ENCODE measurements around the gene GMEB2.
"Not testable (repeated sequence)": the region's sequence is repeated elsewhere in the genome, so short reads cannot be mapped to it uniquely, and the experiment has no call there.

GMEB2 gene

DNA sequence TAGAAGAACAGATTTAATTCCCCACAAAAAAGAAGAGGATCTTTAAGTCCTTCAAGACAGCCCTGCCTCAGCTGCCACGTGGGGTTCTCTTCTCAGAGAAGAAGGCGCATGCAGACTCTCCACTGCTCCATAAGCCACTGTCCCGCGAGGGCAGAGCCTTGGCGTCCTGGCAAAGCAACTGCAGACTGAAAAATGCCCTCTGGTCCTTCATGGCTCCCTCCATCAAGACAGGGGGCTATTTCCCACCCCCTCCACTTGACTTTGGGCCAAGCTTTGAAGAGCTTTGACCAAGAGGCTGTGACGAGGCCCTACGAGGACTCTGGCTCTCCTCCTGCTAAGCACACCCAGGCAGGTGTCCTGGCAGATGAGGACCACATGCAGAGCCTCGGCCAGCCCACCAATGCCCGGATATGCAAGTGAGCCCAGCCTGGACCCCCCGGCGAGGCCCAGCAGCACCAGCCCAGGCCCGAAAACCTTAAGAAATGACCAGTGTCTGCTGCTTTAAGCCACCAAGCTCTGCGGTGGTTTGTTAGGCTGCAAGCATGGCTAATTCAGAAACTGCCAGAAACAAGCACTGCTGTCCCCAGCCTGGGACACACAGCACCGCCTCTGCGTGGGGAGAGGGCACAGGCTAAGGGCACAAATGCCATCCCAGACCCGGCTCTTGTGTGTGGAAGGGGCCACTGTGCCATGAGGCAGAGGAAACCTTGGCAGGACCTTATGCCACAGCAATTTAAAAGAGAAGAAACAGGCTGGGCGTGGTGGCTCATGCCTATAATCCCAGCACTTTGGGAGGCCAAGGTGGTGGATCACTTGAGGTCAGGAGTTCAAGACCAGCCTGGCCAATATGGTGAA, 16.1 kb downstream of the GMEB2 start:
- DNase-seq = no peak

DNA sequence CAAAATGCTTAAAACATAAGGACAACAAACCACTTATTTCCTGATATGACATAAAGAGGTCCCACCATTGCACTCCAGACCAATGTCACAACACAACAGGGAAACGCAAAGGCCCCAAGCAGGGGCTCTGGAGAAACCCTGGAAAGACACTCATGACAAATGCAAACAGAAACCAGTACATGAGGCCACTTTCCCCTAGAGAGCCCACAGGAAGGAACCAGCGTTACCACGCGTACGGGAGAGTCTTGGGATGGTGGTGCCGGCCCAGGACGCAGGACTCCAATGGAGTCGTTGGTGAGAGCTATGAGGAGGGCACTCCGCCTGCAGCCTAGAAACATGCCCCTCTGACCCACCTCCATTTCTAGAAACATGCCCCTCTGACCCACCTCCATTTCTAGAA, 20.2 kb downstream of the GMEB2 start:
- DNase-seq = no peak

DNA sequence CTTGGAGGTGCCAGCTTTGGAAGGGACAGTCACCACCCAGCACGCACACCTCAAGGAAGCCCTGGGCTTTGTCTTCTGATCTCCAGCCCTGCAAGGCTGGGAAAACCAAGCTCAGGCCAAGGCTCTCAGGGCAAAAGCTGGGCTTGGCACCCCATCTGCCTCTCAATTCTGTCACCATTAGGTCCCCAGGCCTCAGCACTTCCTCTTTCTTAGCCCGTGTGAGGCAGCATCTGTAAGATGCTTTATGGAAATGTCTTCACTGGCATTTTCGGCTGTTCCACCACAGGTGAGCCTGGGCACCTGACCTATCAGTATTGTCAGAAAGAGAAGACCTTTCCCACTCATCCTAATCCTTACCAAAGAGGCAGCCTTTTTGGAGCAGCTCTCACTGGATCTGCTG, 24.6 kb downstream of the GMEB2 start:
- DNase-seq = no peak

DNA sequence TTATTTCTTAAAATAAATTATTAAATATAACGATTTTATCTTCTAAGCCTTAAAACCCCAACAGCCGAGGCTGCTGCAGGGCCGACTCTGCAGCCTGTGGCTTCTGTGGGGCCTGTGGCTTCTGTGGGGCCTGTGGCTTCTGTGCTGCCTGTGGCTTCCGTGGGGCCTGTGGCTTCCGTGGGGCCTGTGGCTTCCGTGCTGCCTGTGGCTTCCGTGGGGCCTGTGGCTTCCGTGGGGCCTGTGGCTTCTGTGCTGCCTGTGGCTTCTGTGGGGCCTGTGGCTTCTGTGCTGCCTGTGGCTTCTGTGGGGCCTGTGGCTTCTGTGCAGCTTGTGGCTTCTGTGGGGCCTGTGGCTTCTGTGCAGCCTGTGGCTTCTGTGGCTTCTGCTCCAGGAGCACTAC, 25.2 kb downstream of the GMEB2 start:
- not testable (repeated sequence) for DNase-seq

DNA sequence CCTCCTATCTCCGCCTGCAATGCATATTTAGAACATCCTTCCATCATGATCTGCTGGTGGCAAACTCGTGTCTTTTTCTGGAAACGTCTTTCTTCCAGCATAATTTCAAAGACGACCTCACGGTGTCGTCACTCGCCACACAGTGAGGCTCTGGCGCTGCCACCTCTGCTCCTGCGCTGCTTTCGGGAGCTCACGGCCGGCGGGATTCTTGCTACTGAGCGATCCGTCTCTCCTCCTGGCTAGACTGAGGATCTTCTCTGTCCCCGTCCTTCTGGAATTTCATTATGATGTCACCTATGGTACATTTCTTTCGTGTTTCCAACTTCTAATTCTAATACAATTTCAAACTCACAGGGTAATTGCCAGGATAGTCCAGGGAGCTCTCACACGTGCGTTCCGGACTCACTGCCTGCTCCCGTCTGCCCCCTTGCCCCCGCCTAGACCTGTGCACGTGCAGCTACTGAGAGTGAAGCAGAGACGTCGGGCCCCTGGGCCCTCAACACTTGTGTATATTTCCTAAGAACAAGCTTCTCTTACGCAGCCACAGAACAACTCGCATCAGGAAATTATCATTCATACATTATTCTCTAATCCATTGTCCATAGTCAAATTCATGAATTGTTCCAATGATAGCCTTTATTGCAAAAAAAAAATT, 27.4 kb downstream of the GMEB2 start:
- no peak for DNase-seq

DNA sequence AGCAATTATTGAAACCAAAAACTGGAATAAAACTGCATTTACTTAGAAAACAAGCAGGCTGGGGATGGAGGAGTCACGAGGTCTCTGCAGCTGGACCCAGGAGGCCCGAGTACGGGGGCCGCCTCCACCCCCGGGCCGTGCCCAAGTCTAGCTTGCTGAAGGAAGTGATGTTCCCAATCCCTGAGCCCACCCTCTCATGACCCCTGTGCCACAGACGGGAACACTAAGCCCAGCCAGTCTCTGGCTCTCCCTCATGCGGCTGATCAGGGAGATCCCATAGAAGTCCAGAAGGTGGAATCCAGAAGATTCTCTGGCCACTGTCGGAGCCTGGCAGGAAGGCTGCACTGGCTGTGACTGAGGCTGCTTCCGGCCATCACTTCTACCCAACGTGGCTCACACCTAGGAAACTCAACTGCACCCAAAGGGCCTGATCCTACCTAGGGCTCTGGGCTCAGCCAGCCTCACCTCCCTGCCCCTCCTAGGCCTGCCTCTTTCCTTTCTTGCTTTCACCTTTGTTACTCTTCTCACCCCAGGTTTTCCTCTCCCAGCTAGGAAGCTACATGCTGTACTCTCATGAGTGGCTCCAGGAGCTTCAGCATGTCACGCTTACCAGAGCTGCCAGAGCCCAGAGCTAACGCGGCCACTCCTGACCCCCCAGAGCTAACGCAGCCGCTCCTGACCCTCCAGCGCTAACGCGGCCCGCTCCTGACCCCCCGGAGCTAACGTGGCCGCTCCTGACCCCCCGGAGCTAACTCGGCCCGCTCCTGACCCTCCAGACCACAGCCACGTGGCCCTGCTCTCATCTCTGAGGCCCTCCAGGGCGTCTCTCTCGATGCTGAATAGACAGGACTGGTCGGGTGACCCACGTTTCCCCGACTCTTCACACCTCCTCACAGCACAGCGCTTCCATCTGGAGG, 28.2 kb downstream of the GMEB2 start:
- DNase-seq = no peak

DNA sequence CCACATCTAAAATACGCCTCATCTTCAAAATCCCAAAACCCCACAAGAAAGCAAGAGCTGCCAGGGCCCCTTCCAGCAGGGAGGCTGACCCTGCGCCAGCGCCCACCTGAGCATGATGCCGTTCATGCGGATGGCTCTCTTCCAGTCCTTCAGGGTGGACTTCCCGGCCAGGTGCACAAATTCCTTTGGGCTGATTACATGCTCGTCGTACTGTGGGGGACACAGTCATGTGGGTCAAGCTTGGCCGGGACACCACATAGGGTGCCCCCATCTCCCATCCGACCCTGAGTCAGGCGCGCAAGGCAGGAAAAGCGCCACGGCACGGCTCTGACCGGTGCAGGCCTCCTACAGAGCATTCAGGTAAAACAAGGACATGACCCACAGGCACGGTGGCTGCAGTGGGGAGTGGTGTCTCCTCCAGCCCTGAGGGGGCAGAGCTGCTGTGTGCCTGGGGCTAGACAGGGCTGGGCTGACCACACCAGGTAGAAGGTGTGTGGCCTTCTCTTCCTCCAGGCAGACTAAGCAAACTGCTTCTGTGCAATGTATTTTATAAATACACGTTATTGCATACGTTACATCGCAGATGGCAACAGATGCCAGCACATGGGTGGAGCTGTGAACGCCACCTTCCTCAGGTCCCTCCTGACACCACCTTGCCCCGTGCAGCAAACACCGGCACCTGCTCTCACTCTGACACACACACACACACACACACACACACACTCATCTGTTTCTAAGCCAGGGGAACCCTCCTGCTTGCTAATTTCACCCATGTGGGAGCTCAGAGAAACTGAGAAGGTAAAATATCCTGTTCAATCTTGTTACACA, 29.0 kb downstream of the GMEB2 start:
- DNase-seq = no peak

DNA sequence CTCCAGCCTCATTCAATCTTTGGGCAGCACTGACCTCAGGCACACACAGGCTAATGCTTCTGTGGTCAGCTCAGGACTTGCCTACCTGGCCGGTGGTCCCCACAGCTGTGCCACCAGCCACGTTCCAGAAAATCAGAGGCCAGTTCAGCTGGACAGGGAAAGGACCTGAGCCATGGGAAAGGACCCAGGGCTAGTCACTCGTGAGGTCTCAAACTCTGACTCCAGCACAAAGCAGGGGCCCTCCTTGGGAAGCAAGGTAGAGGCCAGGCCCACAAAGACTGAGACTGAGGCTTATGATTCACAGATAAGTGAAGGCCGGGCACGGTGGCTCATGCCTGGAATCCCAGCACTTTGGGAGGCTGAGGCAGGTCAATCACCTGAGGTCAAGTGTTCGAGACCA, 30.5 kb downstream of the GMEB2 start:
- no peak for DNase-seq

DNA sequence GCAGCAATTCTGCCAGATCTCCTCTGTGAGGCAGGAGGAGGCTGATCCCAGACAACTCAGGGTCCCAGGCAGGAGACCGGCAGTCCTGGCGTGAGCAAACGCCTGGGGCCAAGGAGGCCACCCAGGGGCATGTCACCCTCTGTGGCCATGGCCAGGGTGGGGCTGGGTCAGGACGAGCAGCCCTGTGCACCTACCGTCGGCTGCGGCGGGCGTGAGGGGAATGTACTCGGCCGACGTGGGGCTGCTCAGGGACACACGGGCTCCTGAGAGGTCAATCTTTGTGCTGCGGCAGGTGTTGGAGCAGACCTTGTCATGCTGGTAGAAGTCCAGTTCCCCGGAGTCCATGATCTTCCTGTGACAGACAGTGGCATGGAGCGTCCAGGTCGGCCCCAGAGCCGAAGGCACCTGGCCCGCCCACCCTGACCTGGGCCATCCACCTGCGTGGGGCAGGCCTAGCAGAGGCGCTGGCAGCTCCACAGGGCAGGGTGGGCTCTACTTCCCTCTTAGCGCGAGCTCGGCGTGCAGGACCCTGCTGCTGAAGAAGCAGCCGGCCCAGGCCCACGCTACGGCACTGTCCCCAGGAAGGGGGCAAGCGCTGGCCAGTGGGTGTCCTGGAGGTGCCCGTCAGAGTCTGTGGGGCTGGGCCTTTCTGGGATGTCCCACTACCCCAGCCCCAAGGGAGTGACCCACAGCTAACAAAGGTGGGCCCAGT, 31.3 kb downstream of the GMEB2 start:
- DNase-seq = no peak

DNA sequence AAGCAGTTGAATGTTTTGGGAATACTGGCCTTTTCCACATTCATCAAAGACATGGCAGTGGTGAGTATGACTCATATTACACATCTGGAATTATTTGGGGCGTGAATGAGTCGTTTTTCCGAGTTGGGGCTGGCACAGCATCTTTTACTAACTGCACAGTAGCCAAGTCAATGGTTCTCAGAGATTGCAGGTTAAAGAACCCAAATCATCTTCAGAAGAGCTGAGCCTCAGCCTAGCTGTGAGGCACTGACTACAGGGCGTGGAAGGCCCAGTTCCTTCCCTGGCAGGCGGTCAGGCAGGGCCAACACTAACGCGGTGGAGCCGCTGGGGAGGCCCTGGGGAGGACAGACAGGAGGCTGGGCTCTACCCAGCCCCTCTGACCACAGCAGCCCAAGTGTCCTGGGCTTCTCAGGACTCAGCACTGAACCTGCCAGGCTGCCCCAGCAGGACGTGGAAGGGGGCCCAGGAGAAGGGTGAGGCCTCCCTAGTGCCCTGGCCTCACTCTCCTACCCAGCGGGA, 32.8 kb downstream of the GMEB2 start:
- DNase-seq = no peak

DNA sequence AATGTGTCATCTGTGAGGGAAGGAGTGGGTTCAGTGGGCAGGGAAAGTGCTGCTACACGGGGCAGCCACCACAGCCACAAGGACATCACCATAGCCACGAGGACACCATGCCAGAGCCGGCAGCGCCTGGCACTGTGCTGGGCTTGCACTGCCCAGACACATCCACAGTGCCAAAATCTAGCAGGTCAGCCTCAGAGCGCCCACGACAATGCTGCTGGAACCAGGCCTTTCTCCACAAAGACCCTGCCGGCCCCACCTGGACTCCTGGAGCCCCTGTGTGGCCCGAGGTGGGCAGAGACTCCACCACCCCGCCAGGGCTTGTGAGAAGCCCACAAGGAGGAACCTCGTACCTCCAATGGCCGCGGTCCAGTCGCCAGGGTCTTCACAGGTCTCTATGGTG, 34.2 kb downstream of the GMEB2 start:
- no peak for DNase-seq

DNA sequence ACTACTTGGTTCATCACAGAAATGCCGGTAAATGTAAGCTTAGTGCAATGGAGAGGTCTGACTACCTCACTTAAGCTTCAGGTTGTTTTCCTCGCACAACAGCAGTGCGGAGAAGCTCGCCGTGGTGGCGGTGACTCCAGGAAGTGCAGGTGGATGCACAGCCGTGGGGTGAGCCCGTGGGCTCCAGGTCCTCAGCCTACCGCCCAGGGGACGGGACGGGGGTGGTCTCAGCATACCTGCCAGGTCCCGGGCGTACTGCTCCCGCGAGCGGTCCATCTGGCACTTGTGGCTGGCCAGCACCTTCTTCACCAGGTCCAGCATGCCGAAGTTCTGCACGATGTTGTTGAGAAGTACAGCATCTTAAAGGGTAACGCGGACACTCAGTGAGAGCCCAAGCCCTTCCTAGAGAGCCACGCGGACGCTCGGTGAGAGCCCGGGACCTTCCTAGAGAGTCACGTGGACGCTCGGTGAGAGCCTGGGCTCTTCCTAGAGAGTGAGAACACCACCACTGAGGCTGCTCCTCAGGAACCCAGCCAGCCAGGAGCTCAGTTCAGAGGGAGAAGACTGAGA, 35.0 kb downstream of the GMEB2 start:
- DNase-seq = no peak

DNA sequence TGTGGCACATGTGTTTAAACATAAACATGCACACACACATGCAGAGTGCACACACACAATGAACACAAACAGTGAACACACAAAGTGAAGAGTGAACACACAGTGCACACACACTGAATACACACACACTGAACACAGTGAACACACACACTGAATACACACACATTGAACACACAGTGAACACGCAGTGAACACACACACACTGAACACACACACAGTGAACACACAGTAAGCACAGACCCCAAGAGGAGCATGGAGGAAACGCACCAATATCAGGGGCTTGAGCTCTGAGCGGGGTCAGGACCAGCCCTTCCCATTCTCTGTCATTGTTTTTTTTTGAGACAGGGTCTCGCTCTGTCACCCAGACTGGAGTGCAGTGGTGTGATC, 35.8 kb downstream of the GMEB2 start:
- no peak for DNase-seq

DNA sequence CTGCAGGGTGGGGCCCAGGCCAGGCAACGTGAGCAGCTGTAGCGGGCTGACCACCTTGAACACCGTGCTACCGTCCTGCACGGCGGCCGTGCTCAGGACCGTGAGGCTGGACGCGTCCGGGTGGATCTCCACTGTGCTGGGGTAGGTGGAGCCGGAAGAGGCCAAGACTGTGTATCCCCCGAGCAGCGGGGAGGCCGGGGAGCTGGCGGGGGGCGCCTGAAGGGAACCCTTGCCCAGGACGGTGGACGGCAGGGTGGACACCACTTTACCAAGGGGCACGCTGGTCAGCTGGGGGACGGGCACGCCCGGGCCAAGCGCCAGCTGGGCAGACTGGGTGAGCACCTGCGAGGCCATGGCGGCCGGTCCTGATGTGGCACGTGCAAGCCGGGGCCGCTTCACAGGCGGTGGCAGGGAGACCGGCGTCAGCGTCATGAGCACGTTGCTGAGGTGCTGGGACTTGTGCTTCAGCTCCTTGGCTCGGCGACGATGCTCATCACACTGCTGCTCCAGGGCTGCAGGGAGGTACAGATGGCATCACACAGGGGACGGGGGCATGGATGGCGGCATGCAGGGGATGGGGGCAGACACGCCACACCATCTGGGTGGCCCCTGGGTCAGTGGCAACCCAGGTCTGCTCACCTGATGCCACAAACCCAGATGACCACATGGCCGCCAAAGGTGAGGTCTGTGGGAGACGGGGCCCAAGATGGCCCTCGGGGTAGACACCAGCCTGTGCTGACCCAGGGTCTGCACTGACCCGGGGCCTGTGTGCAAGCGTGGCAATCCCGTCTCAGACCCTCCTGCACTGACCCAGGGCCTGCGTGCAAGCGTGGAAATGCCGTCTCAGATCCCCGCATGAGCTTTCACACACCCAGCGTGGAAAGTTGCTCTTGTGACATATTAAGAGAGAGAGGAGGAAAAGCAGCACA, 36.4 kb downstream of the GMEB2 start:
- no peak for DNase-seq

DNA sequence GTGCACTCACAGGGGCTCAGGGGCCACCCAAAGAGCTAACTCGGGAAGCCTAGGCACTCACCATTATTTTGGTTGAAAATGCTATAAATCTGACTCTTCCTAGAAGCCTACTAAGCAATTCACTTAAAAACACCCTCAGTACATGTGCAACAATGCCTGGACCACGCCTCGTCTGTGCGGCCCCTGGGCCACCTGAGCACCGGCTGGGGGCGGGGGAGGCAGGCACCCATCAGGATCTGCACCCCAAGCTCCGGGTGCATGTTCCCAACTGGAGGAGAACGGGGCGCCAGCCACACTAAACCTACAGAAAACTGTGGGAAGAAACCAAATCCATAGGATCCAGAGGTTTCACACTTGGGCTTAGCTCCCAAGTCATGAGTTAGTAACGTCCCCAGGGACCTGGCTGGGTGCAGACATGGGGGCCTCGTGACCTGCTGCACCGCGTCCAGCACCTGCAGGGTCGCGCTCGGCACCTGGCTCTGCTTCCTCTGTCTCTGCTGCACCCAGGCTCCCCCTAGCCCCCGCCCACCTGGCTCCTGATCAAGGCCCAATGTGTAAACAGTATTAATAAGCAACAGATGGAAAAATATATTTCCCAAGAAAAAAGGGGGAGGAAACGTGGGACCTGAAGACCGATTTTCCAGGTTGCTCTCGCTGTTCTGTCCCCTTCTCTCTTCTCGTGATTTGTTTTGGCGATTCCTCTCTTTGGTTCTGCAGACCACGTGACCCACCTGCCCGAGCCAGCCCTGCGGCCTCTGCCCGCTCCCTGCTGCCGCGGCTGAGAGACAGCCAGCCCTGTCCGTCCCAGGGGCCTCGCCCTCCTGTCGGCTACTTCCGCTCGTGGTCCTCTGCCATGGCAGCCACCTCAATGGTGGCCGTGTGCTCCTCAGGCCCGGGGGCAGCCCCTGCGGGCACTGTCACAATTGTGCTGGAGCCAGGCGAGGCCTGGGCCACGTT, 37.4 kb downstream of the GMEB2 start:
- DNase-seq = no peak

DNA sequence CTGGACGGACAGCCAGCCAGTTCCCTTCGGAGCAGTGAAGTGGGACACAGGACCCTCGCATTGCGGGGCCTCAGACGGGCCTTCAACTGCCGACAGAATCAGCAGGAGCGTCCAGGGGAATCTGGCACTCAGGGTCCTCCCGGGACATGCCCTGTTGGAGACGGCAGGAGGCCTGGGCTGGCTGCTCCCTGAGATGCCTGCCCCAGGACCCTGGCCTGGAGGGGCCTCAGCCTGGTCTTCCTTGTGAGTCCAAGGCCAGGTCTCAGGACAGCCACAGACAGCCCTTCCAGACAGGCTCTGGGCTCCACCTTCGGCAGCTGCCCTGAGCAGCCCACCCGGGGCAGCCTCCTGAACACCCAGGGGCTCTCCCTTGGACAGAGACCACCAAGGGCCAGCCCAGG, 38.3 kb downstream of the GMEB2 start:
- no peak for DNase-seq

DNA sequence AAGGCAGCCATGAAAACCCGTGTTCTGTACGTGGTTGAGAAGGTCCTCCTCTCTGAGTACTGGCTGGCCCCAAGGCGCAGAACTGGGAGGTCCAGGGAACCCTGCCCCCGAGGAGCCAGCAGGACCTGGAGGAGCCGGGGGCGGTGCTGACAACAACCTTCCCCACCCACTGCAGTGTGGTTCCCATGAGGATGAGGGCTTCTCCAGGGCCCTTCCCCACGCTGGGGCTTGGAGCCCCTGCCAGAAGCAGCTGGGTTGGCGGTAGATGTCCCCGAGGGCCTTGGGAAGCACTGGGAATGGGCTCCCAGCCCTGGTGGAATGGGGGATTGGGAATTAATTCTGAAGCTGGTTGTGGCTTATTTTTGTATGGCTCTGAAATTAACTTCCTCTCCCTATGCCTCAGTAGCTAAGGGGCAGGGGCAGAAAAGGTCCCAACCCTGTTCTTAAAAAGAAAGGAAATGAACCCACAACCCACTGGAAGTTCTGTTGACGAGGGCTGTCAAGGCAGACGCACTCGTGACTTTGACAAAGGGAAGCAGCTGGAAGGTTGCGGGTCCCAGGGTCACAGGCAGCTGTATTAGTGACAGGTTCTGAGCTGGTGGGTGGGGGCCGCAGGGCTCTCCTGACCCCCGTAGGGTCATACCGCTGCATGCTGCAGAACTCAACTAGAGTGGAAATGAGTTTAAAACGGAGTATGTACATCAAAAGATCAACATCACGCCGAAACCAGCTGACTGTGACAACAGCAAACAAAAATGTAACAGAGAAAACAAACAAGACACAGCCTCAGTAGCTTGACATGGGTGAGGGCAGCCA, 38.9 kb downstream of the GMEB2 start:
- DNase-seq = no peak

DNA sequence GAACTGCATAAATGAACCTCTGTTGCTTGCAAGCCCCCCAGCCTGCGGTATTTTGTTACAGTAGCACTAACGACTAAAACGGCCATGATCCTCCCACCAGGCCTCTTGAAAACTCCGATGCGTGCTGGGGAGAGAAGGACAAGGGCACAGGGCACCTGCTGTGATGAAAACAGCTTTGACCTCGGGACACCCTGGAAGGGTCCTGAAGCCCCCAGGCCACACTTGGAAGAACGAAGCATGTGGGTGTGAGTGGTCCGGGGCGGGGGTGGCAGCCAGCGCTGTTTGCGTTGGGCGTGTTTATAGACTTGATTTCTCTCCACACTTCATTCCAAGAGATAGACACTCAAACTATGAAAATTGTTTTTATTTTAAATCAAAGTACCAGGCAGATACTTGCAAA, 39.6 kb downstream of the GMEB2 start:
- no peak for DNase-seq
